Fibroblast of lung (primary cell): Measurements from ENCODE around the gene DNPH1. TPM values are rescaled to one million over a fixed set of nuclear protein-coding genes. Genes with fewer than 3 reads are reported as not detected.
A peak's percentile ranks its signal among the peaks of the same experiment; 100 is the strongest.

ENCODE experiments used
- DNase-seq, 2 donors: peaks; one replicate each; pipeline versions ENCODE4 v3.0.0 to v3.0.0-alpha.2; 2010; ENCODE audit warnings: low read depth in 2 of 2
- H2AFZ ChIP-seq: 2 replicates; pipeline ENCODE4 v1.5.1; 2012; ENCODE audit warnings: low read length, control low read depth, inconsistent platforms
- H3K27ac ChIP-seq: 2 replicates; pipeline ENCODE4 v1.5.1; 2011; ENCODE audit warnings: low read length, control low read depth; ENCODE audit not compliant: insufficient read depth
- H3K27me3 ChIP-seq: 2 replicates; pipeline ENCODE4 v1.5.1; 2011; ENCODE audit warnings: mild to moderate bottlenecking, low read length; ENCODE audit not compliant: control insufficient read depth, insufficient read depth
- H3K36me3 ChIP-seq: 2 replicates; pipeline ENCODE4 v1.5.1; 2011; ENCODE audit warnings: low read length; ENCODE audit not compliant: control insufficient read depth, insufficient read depth
- H3K4me1 ChIP-seq: 2 replicates; pipeline ENCODE4 v1.5.1; 2011; ENCODE audit warnings: low read length; ENCODE audit not compliant: control insufficient read depth, insufficient read depth; ENCODE audit errors: extremely low read depth
- H3K4me2 ChIP-seq: 2 replicates; pipeline ENCODE4 v1.5.1; 2011; ENCODE audit warnings: low read length, control low read depth; ENCODE audit not compliant: insufficient read depth; ENCODE audit errors: extremely low read depth
- H3K4me3 ChIP-seq, 4 experiments: fragments of 200-600 bp in 1 of 4; sonication (generic) in 1 of 4; replicated peaks in 1 of 4; 2 replicates each; pipeline ENCODE4 v1.5.1; 2011 to 2016; ENCODE audit warnings: low read length in 4 of 4, low read depth in 3 of 4, mild to moderate bottlenecking in 3 of 4, control low read depth in 2 of 4, inconsistent platforms in 1 of 4, mixed read lengths in 1 of 4; ENCODE audit not compliant: insufficient read depth in 1 of 4; ENCODE audit errors: control extremely low read depth in 1 of 4
- H3K79me2 ChIP-seq: 2 replicates; pipeline ENCODE4 v1.5.1; 2012; ENCODE audit warnings: mild to moderate bottlenecking, low read length, inconsistent platforms; ENCODE audit not compliant: control insufficient read depth, insufficient read depth
- H3K9ac ChIP-seq: 2 replicates; pipeline ENCODE4 v1.5.1; 2011; ENCODE audit warnings: mild to moderate bottlenecking, low read length, control low read depth; ENCODE audit not compliant: insufficient read depth
- H3K9me3 ChIP-seq: 2 replicates; pipeline ENCODE4 v1.5.1; 2012; ENCODE audit warnings: low read depth, low read length; ENCODE audit not compliant: control insufficient read depth, insufficient read depth
- H4K20me1 ChIP-seq: 2 replicates; pipeline ENCODE4 v1.5.1; 2011; ENCODE audit warnings: low read length; ENCODE audit not compliant: control insufficient read depth, insufficient read depth; ENCODE audit errors: extremely low read depth
- EZH2 ChIP-seq: IDR thresholded peaks from 2 replicates; pipeline ENCODE4 v1.5.1; 2012; ENCODE audit warnings: low read length, control low read depth, mild to moderate bottlenecking; ENCODE audit errors: missing control alignments
- polyA plus RNA-seq, 2 donors: library from polyadenylated mRNA; depleted of rRNA in 1 of 2; stranded (reverse) in 1 of 2; unstranded in 1 of 2; fragments of >200 nt; gene quantifications; 2 replicates each; pipeline ENCODE4 v1.2.1, GENCODE V29; 2011 to 2012; ENCODE audit warnings: missing spikeins in 1 of 2
- total RNA-seq: library from RNA; depleted of rRNA; stranded (reverse); fragments of >200 nt; gene quantifications from 2 replicates; pipeline ENCODE4 v1.2.1, GENCODE V29; 2014
- TF ChIP-seq, protein P1 (sequence below), 2 donors: IDR thresholded peaks in 1 of 2; conservative IDR thresholded peaks in 1 of 2; 1 replicate in 1 of 2; 2 replicates in 1 of 2; pipeline ENCODE4 v1.5.1; 2011 to 2012; ENCODE audit warnings: low read length in 2 of 2, control low read depth in 1 of 2, inconsistent platforms in 1 of 2, low read depth in 1 of 2, mild to moderate bottlenecking in 1 of 2

Gene DNPH1
- total and polyA plus RNA-seq, 2 donors (not counting 1 experiment from before 2014, with no cell fraction given) = 31.2 to 52.5 TPM

DNA sequence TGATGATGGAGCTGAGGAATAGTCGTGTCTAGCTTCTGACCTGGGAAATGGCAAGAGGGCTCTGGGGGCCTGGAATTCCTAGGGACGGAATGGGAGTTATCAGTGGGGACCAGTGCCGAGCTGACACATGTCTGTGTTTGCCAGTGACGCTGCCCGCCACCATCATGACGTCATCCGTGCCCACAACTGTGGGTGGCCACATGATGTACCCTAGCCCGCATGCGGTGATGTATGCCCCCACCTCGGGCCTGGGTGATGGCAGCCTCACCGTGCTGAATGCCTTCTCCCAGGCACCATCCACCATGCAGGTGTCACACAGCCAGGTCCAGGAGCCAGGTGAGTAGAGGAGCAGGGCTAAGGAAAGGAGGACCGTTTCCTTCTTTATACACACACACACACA lies 51.1 kb downstream of the DNPH1 start:
- no peak overlapping the region for H3K4me2 ChIP-seq
- DNase-seq = no peak
- H3K4me1 ChIP-seq = peaks cover 23% of the 10 kb centered on the region
- H3K36me3 ChIP-seq = peaks cover 36% of the 10 kb centered on the region
- H3K27ac ChIP-seq = no peak overlapping the region
- no peaks in the 10 kb centered on the region for H3K27me3 ChIP-seq
- TF ChIP-seq EZH2 = no peak
- TF ChIP-seq, protein P1, sequence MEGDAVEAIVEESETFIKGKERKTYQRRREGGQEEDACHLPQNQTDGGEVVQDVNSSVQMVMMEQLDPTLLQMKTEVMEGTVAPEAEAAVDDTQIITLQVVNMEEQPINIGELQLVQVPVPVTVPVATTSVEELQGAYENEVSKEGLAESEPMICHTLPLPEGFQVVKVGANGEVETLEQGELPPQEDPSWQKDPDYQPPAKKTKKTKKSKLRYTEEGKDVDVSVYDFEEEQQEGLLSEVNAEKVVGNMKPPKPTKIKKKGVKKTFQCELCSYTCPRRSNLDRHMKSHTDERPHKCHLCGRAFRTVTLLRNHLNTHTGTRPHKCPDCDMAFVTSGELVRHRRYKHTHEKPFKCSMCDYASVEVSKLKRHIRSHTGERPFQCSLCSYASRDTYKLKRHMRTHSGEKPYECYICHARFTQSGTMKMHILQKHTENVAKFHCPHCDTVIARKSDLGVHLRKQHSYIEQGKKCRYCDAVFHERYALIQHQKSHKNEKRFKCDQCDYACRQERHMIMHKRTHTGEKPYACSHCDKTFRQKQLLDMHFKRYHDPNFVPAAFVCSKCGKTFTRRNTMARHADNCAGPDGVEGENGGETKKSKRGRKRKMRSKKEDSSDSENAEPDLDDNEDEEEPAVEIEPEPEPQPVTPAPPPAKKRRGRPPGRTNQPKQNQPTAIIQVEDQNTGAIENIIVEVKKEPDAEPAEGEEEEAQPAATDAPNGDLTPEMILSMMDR (conservative IDR thresholded peaks at IDR 0.05 in 1 of 2, IDR thresholded peaks at IDR 0.05 in 1 of 2; ENCODE audit: low read depth in 1 of 2, low read length in 2 of 2) = no peak
- no peak overlapping the region for H3K9ac ChIP-seq
- no peaks in the 10 kb centered on the region for H4K20me1 ChIP-seq
- H3K4me3 ChIP-seq = no peak overlapping the region
- H3K79me2 ChIP-seq = peaks cover 26% of the 10 kb centered on the region
- no peaks in the 10 kb centered on the region for H3K9me3 ChIP-seq
- H2AFZ ChIP-seq = no peak overlapping the region

DNA sequence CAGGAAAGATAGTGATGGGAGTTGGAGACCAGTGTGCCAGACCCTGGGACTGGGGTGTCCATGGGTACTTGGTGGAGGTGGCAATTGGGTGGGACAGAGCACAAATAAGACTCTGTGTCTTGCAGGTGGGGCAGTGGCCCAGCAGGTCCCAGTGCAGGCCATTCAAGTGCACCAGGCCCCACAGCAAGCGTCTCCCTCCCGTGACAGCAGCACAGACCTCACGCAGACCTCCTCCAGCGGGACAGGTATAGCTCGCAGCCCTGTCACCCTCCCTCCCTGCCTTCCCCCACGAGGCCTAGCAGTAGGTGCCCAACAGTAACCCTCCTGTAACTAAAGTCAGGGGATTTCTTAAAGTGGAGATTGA lies 52.9 kb downstream of the DNPH1 start:
- H3K36me3 ChIP-seq = peaks cover 36% of the 10 kb centered on the region
- no peak overlapping the region for H3K4me2 ChIP-seq
- H3K79me2 ChIP-seq = peaks cover 40% of the 10 kb centered on the region
- H2AFZ ChIP-seq = no peak overlapping the region
- peaks cover 20% of the 10 kb centered on the region for H3K4me1 ChIP-seq
- no peaks in the 10 kb centered on the region for H3K9me3 ChIP-seq
- H3K27me3 ChIP-seq = no peaks in the 10 kb centered on the region
- peak overlapping the region; percentile 99 for H3K27ac ChIP-seq
- DNase-seq = no peak
- no peak overlapping the region for H3K9ac ChIP-seq
- TF ChIP-seq, protein P1 (conservative IDR thresholded peaks at IDR 0.05 in 1 of 2, IDR thresholded peaks at IDR 0.05 in 1 of 2; ENCODE audit: low read depth in 1 of 2, low read length in 2 of 2) = no peak
- TF ChIP-seq EZH2 = no peak
- H3K4me3 ChIP-seq = no peak overlapping the region
- no peaks in the 10 kb centered on the region for H4K20me1 ChIP-seq

DNA sequence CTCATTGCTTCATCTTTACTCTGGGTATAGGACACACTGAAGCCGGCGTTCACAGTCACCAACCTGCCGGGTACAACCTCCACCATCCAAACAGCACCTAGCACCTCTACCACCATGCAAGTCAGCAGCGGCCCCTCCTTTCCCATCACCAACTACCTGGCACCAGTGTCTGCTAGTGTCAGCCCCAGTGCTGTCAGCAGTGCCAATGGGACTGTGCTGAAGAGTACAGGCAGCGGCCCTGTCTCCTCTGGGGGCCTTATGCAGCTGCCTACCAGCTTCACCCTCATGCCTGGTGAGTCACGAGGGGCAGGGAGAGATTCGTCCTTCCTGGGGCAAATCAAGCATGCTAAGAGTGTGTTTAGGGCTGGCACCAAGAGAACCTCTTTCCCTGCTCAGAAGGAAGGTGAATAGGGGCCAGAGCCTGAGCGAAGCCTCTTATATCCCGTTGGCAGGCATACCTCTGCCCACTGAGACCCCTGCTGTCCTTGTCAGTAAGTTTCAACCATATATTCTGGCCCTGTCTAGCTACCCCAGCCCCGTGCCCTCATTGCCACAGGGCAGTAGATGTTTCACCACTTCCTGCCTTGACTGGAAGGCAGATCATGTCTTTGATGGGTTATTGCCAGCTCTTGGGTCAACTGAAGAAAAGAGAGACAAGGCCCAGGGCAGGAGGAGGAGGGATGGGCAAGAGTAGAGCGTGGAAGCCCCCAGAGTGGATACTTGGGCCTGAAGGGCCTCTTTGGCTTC lies 53.4 kb downstream of the DNPH1 start:
- Histone ChIP-seq H3K4me3 (peak overlapping the region in 1 of 4 experiments; percentile 29), H3K9me3 (no peaks in the 10 kb centered on the region), H2AFZ (no peak overlapping the region), H3K4me2 (no peak overlapping the region), H4K20me1 (no peaks in the 10 kb centered on the region), H3K9ac (no peak overlapping the region), H3K36me3 (peaks cover 35% of the 10 kb centered on the region), H3K4me1 (peaks cover 16% of the 10 kb centered on the region), H3K79me2 (peaks cover 40% of the 10 kb centered on the region), H3K27ac (peak overlapping the region; percentile 99), H3K27me3 (no peaks in the 10 kb centered on the region)
- no peak for TF ChIP-seq EZH2
- TF ChIP-seq, protein P1 (conservative IDR thresholded peaks at IDR 0.05 in 1 of 2, IDR thresholded peaks at IDR 0.05 in 1 of 2; ENCODE audit: low read depth in 1 of 2, low read length in 2 of 2) = no peak
- DNase-seq = no peak

Other genes with a start within 250 kb of the DNPH1 start
- gene PPP2R5D, start 244.9 kb downstream of the DNPH1 start, total RNA-seq = 20.0 and 27.1 TPM in 2 replicates
- gene PPP2R5D, start 244.9 kb downstream of the DNPH1 start, polyA plus RNA-seq = 39.3 and 59.9 TPM in 2 replicates
- 52.1 and 60.9 TPM in 2 replicates for gene MEA1, start 215.5 kb downstream of the DNPH1 start, total RNA-seq
- gene MEA1, start 215.5 kb downstream of the DNPH1 start, polyA plus RNA-seq = 81.0 and 111 TPM in 2 replicates
- gene KLHDC3, start 215.2 kb downstream of the DNPH1 start, total RNA-seq = 54.5 and 72.2 TPM in 2 replicates
- 44.3 and 54.0 TPM in 2 replicates for gene KLHDC3, start 215.2 kb downstream of the DNPH1 start, polyA plus RNA-seq
- 72.4 and 73.0 TPM in 2 replicates for gene RRP36, start 207.9 kb downstream of the DNPH1 start, total RNA-seq
- 88.0 and 110 TPM in 2 replicates for gene RRP36, start 207.9 kb downstream of the DNPH1 start, polyA plus RNA-seq
- gene CUL7, start 175.6 kb downstream of the DNPH1 start, total RNA-seq = 30.3 and 60.3 TPM in 2 replicates
- 19.7 and 21.4 TPM in 2 replicates for gene CUL7, start 175.6 kb downstream of the DNPH1 start, polyA plus RNA-seq
- gene MRPL2, start 170.0 kb downstream of the DNPH1 start, total RNA-seq = 13.9 and 18.2 TPM in 2 replicates
- gene MRPL2, start 170.0 kb downstream of the DNPH1 start, polyA plus RNA-seq = 20.3 and 23.1 TPM in 2 replicates
- 19.0 and 22.5 TPM in 2 replicates for gene KLC4, start 169.8 kb downstream of the DNPH1 start, total RNA-seq
- 5.7 and 7.2 TPM in 2 replicates for gene KLC4, start 169.8 kb downstream of the DNPH1 start, polyA plus RNA-seq
- 145 and 159 TPM in 2 replicates for gene PTK7, start 153.2 kb downstream of the DNPH1 start, total RNA-seq
- 51.9 and 149 TPM in 2 replicates for gene PTK7, start 153.2 kb downstream of the DNPH1 start, polyA plus RNA-seq
- 16.0 and 16.9 TPM in 2 replicates for gene SRF, start 58.2 kb downstream of the DNPH1 start, total RNA-seq
- 29.5 and 32.3 TPM in 2 replicates for gene SRF, start 58.2 kb downstream of the DNPH1 start, polyA plus RNA-seq
- 27.0 and 32.2 TPM in 2 replicates for gene CUL9, start 47.3 kb downstream of the DNPH1 start, total RNA-seq
- gene CUL9, start 47.3 kb downstream of the DNPH1 start, polyA plus RNA-seq = 6.7 and 11.9 TPM in 2 replicates
- gene TTBK1, start 14.0 kb upstream of the DNPH1 start, total RNA-seq = under 0.01 TPM in 2 replicates
- gene TTBK1, start 14.0 kb upstream of the DNPH1 start, polyA plus RNA-seq = 0.03 TPM in 1 of 2 replicates, not detected in the other
- not detected in 2 replicates for gene SLC22A7, start 68.8 kb upstream of the DNPH1 start, total RNA-seq
- not detected in 2 replicates for gene SLC22A7, start 68.8 kb upstream of the DNPH1 start, polyA plus RNA-seq
- gene CRIP3, start 79.3 kb upstream of the DNPH1 start, total RNA-seq = 0.26 TPM in 1 of 2 replicates, not detected in the other
- not detected in 2 replicates for gene CRIP3, start 79.3 kb upstream of the DNPH1 start, polyA plus RNA-seq
- gene ZNF318, start 140.2 kb upstream of the DNPH1 start, total RNA-seq = 5.6 and 6.1 TPM in 2 replicates
- 8.6 and 10.0 TPM in 2 replicates for gene ZNF318, start 140.2 kb upstream of the DNPH1 start, polyA plus RNA-seq
- gene ABCC10, start 198.1 kb upstream of the DNPH1 start, total RNA-seq = 16.7 and 23.1 TPM in 2 replicates
- gene ABCC10, start 198.1 kb upstream of the DNPH1 start, polyA plus RNA-seq = 8.9 and 9.3 TPM in 2 replicates
- under 0.01 and 0.17 TPM in 2 replicates for gene DLK2, start 226.1 kb upstream of the DNPH1 start, total RNA-seq
- 0.23 and 0.50 TPM in 2 replicates for gene DLK2, start 226.1 kb upstream of the DNPH1 start, polyA plus RNA-seq
- gene TJAP1, start 248.1 kb upstream of the DNPH1 start, total RNA-seq = 7.4 and 8.9 TPM in 2 replicates
- 18.9 and 22.9 TPM in 2 replicates for gene TJAP1, start 248.1 kb upstream of the DNPH1 start, polyA plus RNA-seq